Vagina (tissue), 2 donors: ENCODE measurements around the gene PPFIA3.

Source experiments
- POLR2AphosphoS5 ChIP-seq, 2 donors: sonication (generic); formaldehyde crosslinking; IDR thresholded peaks; one replicate each; pipeline ENCODE4 v1.9.0; 2017; ENCODE audit warnings: antibody characterized with exemption in 2 of 2, mild to moderate bottlenecking in 2 of 2, low read depth in 1 of 2; ENCODE audit not compliant: insufficient read depth in 1 of 2
- TF ChIP-seq, protein P1 (sequence below), 3 experiments: fragments of 450-650 bp in 2 of 3; fragments of 200-600 bp in 1 of 3; sonication (generic) in 1 of 3; IDR thresholded peaks; one replicate each; pipeline ENCODE4 v1.5.1; 2017 to 2019; ENCODE audit warnings: antibody characterized with exemption in 3 of 3, mild to moderate bottlenecking in 2 of 3, moderate library complexity in 2 of 3

DNA sequence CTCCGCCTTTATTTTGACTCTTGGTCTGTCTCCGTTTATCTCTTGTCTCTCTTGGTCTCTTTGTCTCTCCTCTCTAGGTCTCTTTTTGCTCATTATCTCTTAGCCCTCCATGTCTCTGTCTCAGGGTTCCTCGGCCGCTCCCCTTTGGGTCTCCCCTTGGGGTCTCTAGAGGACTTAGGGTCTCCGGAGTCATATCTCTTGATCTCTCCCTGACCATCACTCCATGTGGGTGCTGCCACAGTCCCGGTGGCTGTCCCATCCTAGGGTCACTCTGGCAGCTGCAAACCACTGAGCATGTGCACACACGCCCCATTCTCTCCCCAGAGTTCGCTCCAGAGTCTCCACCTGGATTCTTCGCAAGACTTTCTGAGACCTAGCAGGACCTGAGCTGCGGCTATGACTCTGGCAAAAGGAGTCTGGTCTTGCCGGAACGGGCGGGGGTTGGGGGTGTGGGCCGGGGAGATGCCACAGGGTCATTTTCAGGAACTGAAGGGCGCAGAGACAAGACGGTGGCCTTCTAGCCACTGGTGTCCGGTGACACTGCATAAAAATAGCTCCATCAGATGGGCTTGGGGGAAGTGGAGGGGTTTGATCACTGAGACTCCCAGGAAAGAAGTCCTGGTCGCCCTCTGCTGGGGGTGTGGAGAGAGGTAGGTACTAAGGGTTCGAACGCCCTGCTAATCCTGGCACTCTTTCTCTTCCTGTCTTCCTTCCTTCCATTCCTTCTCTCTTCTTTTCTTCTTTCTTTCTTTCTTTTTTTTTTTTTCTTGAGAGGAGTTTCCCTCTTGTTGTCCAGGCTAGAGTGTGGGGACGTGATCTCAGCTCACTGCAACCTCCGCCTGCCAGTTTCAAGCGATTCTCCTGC, 45.6 kb upstream of the PPFIA3 start:
- TF ChIP-seq, protein P1, sequence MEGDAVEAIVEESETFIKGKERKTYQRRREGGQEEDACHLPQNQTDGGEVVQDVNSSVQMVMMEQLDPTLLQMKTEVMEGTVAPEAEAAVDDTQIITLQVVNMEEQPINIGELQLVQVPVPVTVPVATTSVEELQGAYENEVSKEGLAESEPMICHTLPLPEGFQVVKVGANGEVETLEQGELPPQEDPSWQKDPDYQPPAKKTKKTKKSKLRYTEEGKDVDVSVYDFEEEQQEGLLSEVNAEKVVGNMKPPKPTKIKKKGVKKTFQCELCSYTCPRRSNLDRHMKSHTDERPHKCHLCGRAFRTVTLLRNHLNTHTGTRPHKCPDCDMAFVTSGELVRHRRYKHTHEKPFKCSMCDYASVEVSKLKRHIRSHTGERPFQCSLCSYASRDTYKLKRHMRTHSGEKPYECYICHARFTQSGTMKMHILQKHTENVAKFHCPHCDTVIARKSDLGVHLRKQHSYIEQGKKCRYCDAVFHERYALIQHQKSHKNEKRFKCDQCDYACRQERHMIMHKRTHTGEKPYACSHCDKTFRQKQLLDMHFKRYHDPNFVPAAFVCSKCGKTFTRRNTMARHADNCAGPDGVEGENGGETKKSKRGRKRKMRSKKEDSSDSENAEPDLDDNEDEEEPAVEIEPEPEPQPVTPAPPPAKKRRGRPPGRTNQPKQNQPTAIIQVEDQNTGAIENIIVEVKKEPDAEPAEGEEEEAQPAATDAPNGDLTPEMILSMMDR (IDR thresholded peaks at IDR 0.05) = no peak
- no peak for TF ChIP-seq POLR2AphosphoS5 (IDR thresholded peaks at IDR 0.05; ENCODE audit: insufficient read depth in 1 of 2, low read depth in 1 of 2)
